ENCODE data around the gene SORCS2.

The SORCS2 gene

DNA sequence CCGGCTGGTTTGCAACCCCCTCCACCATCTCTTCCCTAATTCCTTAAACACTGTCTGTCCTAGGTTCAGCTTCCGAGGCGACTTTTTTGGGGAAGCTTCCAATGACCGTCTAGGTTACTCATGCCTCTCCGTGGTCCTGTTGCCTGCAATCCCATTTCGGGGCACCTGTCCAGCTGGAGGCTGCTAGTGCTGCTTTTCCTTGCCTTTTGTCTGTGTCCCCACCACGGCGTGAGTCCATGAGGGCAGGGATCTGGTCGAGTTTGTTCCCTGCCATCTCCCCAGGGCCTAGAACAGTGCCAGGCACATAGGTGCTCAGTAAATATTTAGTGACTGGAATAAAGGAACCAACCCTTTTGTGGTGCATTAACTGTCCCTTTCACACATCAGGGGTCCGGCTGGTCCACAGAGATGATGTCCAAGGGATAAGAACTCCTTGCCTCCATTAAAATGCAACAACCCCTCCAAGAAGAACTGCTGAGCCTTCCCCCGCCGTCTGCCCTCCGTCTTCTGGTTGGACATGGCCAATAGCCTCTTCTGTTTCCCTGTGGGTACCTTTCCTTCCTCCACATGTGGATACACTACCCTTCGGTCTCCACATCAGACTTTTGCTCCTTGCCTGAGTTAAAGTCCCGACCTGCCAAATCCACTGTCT, 5.7 kb upstream of the SORCS2 start:
- no peak for DNase-seq (ENCODE audit: low read depth)

DNA sequence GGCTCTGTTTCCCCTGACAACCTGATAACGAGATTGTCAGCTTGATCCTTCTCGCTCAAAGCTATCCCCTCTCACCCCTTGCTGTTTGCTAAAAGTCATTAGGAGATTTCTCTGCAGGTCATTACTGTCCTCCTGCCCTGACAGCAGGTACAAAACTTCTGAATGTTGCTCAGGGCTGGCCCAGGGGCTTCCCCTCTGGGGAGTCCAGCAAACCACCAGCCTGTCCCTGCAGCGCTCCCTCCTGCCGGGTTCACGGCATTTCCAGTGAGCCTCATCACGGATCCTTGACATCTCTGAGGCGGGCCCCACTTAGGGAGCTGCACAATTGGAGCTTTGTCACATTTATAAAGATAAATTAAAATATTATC, 5.2 kb upstream of the SORCS2 start:
- DNase-seq (ENCODE audit: low read depth): no peak

DNA sequence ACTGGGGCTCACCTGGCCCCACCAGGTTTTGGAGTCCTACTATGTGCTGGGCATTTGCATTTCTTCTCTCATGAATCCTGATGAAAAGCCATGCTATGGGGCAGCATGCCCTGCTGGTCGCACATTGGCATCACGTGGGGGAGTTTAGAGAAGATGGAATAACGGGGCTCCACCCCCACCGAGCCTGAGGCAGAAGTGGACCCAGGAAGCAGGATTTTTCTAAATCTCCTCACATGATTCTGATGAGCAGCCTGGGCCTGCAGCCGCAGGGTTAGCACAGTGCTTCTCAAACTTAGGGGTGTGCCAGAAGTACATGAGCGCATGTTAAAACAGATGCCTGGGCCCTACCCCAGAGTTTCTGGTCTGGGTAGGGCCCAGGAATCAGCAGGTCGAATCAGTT, 4.6 kb upstream of the SORCS2 start:
- DNase-seq (ENCODE audit: low read depth): no peak

DNA sequence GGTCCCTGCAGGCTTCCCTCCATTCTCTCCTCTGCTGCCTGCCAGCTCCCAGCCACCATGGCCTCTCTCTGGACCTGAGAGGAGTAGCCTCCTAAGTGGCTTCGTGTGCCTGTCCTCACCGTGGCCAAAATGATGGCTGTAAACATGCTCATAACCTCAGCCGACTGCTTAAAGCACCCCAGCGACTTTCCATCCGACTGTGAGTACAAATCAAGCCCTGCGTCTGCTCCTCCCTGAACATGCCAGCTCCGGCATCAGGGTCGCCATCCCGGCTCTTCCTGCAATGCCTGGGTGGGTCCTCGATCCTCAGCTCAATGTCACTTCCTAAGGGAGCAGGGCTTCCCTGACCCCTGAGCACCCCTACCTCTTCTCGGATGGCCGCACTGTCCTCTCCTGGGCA, 3.3 kb upstream of the SORCS2 start:
- DNase-seq (ENCODE audit: low read depth): no peak

DNA sequence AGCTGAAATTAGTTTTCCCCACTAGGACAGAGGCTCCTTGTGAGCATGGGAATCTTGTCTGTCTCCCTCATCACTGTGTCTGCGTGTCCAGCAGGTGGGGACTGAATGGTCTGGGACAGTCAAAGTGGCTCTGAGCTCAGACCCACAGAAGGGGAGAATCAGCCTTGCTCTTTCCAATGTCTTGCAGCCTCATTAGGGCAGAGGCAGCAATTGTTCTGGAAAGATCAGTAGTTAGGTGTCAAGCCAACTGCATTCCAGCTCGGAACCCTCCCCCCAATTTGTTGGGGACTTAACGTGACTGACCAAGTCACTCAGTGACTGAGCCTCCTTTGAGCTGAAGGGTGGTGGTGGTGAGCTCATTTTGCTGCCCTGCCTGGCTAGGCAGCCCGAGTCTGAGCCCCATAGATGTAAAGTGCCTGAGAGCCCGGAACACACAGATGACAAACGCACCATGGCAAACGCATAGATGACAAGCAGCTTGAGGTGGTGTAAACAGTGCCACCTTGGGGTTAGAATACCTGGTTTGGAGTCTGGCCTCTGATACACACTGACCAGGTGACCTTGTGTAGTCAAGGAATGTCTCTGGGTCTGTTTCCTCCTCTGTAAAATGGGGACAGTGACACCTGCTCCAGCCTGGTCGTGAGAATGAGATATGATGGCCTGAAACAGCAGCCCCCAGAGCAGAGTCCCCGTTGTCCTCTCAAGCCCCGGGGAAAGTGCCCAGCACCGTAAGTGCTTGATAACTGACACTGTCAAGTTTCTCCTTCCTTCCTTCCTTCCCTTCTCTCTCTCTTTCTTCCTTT, 2.7 kb upstream of the SORCS2 start:
- DNase-seq (ENCODE audit: low read depth): no peak

DNA sequence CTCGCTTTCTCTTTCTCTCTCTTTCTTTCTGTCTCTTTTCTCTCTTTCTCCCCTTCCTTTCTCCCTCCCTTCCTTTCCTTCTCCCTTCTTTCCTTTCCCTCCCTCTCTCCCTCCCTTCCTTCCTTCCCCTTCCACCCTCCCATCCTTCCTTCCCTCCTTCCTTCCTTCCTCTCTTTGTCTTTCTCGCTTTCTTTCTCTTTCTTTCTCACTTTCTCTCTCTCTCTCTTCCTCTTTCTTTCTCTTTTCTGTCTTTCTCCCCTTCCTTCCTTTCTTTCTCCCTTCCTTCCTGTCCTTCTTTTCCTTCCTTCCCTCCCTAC, 2.1 kb upstream of the SORCS2 start:
- no peak for DNase-seq (ENCODE audit: low read depth)

DNA sequence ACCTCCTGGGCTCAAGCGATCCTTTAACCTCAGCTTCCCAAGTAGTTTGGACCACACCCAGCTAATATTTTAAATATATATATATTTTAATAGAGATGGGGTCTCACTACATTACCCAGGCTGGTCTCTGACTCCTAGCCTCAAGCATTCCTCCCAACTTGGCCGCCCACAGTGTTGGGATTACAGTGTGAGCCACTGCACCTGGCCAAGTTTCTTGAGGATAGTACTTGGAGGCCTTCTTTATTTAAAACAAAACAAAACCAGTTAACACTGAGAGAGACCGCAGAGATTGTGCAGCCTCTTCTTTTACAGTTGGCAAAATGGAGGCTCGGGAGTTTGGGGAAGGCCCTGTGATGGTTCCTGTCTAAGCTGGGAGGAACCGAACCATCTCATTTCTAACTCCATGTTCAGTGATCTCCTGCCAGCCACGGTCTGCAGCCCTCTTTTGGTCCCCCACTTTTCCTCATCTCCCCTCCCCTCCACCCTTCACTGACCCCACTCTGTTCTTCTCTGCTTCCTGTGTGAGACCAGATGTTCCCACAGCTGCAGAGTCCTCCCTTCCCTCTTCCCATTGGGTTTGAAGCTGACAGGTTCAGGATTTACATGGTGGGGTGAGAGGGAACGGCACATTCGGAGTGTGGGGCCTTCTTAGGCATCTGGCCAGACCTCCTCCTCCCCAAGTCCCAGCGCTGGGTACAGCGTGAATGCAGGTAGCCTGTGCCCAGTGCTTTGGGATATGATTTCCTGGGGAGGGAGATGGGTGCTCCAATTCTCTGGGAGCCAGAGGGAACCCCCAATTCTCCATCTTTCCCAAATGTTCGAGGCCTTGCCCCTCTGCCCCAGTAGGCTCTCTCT, 1.4 kb upstream of the SORCS2 start:
- no peak for DNase-seq (ENCODE audit: low read depth)

DNA sequence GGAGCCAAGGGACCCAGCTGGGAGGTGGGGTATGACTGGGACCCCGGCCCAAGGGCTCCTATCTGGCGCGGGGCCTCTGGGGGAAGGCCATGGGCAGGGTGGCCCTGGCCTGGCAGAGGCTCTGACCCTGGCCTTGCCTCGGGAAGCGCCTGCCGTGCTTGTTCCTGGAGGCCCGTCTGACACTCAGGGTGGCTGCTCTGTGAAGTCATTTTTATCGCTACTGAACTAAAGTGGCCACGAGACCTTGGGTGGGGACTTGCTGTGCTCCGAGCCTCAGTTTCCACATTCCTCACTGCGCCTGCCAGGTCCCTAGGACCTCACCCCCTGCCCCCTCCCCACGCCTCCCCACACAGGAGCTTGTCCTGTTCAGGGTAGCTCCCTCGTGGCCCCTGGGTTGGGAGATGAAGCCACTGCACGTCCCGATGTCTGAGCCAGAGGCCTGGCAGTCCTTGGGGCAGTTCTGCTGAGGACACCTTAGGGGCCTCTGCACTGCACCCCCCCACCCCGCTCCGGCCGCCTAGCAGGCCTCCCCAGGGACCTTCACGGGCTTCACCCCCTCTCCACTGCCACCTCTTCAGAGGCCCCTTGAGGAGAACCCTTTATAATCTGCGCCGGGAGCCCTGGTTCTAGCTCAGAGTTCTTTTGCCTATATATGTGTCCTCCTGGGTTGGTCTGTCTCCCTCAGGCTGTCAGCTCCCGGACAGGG, 639 bp upstream of the SORCS2 start:
- no peak for DNase-seq (ENCODE audit: low read depth)

DNA sequence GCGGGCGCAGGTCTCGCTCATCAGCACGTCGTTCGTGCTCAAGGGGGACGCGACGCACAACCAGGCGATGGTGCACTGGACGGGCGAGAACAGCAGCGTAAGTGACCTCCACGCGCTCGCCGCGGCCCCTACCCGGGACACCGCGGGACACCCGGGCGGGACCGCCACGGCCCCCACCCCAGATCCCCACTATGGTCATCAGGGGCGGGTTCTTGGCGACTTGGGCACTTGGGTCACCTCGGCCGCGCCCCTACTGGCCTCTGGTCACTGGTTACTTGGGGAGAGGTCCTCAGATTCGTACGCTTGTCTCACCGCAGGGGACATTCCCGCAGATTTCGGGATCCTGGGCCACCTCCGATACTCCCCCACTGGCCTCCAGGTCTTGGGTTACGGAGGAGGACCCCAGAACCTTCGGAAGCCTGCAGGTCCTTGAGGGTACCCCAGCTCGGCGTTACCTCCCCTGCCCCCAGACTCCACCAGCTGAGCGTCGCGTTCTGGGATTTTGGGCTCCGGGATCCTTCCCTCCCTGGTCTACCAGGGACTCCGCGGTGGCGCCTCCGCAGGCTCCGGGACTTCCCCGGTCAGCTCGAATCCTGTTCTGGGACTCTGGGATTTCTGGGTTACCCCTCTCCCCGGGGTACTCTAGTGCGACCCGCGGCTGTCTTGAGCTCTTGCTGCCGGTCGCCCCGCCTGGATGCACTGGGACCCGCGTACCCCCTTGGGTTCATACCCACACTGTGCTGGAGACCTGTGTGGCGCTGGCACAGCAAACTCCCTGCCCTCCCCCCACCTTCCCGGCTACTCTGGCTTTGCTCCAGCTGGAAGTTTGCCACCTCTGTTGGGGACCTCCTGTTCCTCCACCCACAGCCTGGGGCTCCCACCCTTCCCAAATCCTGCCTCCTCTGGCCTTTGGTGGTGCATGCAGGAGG, 956 bp downstream of the SORCS2 start:
- DNase-seq (ENCODE audit: low read depth): no peak

DNA sequence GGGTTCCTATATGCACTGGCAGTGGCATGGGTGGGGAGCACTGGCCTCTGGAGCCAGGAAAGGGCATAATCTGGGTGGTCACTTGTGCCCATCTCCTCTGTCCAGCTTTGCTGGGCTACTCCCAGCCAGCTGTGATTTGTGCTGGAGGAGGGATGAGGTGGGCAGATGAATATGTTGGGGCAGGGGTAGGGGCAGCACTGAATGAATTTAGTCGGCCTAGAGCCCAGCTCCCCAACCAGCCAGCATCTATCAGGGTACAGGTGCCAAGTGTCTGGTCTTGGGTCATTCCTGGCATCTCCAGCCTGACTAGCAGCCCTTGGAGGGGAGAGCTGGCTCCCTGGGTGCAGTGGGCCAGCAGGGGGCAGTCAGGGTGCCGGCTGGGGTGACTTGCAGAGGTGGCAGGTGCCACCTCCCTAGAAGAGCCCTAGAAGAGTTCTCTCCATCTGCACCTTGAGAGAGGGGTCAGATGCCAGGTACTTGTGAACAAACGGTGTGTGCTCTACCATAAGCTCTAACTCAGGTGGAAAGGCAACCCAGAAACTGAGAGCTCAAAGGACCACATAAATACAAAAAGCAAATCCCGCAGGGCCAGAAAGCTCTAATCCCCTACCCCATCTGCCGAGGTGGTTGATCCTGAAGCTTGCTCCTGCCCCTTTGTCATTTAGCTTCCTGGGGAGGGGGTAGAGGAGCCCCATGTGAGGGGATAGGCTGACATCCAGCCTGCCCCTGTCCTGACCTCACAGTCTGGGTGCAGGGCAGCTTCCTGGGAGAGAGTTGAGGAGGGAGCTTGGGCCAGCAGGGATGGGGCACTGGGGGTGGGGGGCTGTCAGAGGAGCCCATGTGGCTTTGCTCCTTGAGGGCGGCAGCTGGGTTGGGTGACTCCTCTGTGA, 2.2 kb downstream of the SORCS2 start:
- no peak for DNase-seq (ENCODE audit: low read depth)

DNA sequence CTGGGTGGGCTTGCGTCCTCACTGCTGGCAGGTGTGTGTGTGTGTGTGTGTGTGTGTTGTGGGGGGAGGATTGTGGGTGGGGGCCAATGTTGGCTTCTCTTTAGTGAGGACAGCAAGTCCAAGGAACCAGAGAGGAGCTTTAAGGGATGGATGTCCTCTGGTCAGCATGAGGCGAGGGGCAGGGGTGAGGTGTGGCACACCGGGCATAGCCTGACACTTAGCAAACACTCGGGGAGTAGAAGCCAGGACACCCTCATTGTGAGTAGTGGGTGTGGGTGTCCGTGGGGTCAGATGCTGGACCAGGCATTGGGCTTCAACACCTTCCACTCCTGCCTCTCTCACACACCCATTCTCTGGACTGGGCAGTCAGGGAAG, 2.8 kb downstream of the SORCS2 start:
- DNase-seq (ENCODE audit: low read depth): no peak

DNA sequence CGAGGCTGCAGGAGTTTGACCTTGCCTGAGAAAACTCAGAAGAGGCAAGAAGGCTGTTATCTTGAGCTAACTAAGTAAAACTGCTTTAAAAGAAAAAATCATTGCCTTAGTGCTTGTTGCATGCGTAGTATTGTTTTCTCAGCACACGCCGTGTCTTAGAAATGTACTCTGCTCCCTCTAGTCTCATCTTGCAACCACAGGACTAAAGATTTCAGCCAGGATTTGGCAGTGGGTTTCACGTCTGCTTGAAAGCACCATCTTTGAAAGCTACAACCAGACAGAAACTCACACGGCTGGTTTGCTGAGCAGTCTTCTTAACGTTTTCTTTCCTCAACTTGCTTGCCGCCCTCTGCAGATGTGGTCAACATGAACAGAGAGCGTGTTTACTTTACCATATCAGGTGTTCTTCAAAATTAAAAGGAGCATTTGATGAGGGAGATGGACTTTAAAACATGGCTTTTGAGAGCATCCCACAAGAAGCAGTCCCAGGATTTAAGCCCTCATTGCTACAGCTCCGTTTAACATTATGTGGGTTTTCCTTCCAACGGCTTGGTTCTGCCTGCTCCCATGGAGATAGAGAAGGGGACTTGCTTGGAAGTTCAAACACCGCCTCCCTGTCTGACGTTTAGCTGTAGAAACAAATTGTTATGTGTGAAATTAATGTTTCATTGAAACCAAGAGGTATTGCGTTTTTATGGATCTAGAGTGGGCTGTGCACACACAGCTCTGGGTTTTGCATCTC, 3.4 kb downstream of the SORCS2 start:
- no peak for DNase-seq (ENCODE audit: low read depth)

DNA sequence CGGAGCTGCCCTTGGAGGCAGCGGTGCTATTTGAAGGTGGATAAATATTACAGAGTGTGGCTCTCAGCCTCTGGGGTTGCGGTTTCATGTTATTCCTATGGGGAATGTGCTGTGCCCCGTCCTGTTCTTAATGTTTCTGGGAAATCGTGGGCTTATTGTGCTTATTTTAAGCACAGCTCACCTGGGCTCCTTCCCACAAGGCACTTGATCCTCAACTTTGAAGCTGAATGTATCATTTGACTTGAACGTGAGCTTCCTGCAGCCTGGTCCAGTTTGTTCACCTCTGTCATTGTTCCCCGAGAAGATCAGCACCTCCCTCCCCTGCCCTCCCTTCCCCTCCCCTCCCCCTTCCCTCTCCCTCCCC, 3.9 kb downstream of the SORCS2 start:
- DNase-seq (ENCODE audit: low read depth): no peak

DNA sequence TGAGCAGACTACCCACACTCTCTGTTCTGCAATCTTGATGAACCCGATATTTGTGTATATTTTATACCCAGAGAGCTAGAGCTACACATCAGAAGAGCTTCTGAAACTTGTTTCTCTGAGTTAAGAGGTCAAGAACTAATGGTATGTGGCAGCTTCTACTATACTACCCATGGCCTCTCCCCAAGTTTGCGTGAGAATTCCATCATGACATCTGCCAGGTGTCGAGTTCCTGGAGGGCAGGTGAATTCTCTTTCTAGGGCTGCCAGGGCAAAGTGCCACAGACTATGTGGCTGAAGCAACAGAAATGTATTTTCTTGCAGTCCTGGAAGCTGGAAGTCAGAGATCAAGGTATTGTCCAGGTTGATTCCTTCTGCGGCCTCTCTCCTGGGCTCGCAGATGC, 4.4 kb downstream of the SORCS2 start:
- no peak for DNase-seq (ENCODE audit: low read depth)

DNA sequence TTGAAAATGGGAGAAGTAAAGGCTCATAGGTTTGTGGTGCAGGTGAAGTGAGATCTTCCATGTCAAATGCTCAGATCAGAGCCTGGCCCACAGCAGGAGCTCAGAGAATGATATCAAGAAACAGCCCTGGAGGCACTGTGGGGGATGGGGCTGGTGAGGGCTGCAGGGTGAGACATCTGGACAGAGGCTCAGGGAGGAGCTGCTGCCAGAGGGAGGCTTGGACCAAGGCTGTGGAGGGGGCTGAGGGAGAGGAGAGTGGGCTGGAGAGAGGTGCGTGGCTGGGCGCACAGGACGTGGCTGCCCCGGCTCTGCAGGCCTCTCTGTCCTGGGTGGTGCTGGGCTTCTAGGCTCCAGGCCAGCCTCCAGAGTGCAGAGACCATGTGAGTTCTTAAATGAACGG, 5.6 kb downstream of the SORCS2 start:
- no peak for DNase-seq (ENCODE audit: low read depth)

DNA sequence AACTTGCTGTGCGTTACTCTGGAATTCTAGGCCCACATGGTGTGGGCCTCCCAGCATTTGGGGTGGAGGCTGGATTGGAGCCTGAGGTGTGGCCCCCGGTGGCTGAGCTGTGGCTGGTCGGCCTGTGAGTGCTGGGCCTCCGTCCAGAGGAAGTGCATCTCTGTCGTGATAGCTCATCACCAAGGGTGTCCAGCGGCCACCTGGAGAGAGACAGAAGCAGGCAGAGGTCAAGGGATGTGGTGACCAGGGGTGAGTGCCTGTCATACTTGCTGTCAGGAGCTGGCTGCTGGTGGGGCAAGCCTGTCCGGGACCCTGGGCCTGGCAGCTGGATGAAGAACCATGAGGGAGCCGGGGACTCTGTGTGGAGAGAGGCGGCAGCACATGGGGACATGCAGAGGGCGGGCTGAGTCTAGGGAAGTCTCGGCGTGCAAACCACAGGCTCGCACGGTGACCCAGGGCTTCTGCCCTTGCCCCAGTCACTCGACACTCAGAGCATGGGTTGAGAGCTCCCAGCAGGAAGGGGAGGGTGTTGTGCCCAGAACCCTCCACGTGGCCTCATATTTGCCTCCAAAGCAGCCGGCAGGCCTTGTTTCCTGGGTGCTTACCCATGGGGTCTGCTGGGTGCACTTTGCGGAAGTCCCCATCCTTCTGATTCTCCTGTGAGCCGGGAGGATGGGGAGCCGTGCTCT, 6.2 kb downstream of the SORCS2 start:
- DNase-seq (ENCODE audit: low read depth): no peak

DNA sequence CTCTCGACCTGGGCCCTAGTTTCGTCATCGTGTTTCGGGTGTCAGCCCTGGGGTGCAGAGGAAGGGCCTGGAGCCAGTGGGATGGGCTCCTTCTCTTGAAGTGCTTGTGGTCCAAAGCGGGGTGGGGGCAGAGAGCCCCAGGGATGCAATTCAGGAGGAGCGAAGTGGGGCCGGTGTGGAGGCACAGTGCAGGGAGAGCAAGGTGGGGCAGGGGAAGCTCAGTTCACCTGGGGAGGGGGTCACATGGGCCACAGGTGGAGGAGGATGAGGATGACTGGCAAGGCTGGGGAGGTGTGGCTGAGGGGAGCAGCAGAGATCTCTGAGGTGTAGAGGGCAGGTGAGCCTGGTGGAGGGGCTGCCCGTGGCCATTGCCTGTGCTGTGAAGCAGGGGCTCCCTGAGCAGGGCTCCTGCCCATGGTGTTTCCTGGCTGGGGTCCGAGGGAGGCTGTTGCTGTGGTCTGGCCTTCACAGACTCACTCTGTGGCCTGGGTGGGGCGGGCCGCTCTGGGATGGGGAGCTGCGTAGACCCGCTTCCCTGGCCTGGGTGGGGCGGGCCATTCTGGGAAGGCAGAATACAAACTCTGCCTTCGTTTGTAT, 6.9 kb downstream of the SORCS2 start:
- DNase-seq (ENCODE audit: low read depth): no peak

DNA sequence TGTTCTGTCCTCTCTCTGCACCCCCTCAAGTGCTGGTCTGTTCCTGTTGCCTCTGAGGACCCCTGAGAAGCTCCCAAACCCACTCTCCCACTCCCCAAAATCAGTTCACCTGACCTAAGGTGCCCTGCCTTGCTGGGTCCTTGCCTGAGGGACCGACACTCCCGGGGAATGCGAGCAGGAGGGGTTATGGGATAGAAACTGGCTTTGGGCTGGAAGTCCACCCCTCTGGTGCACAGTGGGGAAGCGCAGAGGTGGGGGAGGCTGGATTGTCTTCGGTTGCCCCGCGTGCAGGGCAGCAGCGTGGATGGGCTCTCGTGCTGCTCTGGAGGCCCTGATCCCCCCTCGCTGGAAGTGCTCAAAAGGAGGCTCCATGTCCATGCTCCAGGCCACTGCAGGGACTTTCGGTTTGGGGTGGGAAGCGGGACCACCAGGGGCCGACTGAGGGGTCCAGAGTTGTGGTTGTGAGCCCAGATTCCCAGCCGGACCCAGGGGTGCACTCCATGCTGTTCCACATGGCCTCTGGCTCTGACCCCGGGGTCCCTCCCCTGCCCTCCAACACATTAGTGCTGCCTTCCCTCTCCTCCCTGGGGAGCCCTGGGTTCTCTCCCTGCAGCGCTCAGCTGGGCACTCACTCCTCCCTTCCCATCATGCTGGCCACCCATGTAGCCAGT, 7.6 kb downstream of the SORCS2 start:
- DNase-seq (ENCODE audit: low read depth): no peak
